Measurements from ENCODE around the gene ZIM2.

ZIM2 gene

DNA sequence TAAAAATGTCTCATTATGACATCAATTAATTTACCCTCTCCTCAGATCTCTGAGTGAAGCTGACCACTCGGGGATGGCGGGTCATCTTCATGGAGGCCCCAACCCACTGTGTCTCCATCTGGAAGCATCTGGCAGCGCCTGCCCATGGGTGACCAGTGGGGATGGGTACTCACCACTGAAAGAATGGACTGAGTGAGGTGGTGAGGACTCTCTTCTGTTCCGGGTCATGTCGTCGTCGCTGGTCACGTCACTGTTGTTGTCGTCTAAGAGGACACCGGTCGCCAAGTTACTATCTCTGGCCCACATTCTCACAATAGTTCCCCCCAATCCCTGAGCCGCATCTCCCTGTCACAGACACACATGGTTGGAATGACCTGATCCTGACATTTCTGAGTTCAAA is 17.1 kb downstream of the ZIM2 start:
- TF ChIP-seq CTCF (IDR thresholded peaks at IDR 0.05; ENCODE audit: low read depth, low read length) = no peak
- no peak for DNase-seq (ENCODE audit: low read depth in 2 of 2)
- H3K4me3 ChIP-seq (replicated peaks in 1 of 2; ENCODE audit: low read depth in 2 of 2, low read length in 2 of 2) = no peak overlapping the region

GRCh38 chr19:56822755-56823154 is 17.8 kb downstream of the ZIM2 start:
- no peak overlapping the region for H3K4me3 ChIP-seq (replicated peaks in 1 of 2; ENCODE audit: low read depth in 2 of 2, low read length in 2 of 2)
- no peak for DNase-seq (ENCODE audit: low read depth in 2 of 2)
- no peak for TF ChIP-seq CTCF (IDR thresholded peaks at IDR 0.05; ENCODE audit: low read depth, low read length)

DNA sequence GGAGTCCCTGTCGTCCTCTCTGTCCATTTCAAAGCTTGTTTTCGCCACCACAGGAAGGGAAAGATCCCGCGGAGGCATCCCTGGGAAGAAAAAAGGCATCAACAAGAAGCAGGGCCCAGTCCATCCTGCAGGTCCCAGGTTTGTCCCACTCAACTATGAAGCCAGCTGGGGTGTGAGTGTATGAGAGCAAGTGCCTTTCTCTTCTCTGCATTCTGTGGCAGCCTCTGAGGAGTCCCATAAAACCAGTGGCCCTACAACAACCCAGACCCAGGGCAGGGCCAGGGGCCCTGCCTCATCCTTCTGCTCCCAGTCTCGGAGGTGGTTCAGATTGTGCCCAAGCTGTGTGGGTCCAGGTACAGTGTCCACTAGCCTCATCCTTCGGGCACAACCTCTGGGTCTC is 18.9 kb downstream of the ZIM2 start:
- no peak for DNase-seq (ENCODE audit: low read depth in 2 of 2)
- TF ChIP-seq CTCF (IDR thresholded peaks at IDR 0.05; ENCODE audit: low read depth, low read length) = no peak
- no peak overlapping the region for H3K4me3 ChIP-seq (replicated peaks in 1 of 2; ENCODE audit: low read depth in 2 of 2, low read length in 2 of 2)

DNA sequence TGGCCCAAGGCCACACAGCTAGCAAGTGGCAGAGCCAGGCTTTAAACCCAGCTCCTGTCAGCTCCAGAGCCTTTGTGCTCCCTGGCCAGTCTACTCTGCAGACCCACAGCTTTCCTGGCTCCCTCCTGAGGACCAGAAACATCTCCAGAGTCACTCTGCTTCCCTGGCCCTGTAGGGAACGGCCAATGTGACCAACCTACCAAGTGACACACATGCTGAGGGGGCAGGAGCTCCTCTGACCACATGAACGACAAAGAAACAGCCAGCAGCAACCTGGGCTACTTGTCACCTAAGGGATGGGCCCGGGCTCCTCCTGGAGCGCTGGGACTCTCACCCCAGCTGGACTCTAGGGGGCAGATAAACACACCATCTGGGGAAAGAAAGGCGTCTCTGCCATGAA is 19.3 kb downstream of the ZIM2 start:
- TF ChIP-seq CTCF (IDR thresholded peaks at IDR 0.05; ENCODE audit: low read depth, low read length) = no peak
- no peak overlapping the region for H3K4me3 ChIP-seq (replicated peaks in 1 of 2; ENCODE audit: low read depth in 2 of 2, low read length in 2 of 2)
- no peak for DNase-seq (ENCODE audit: low read depth in 2 of 2)

- TF ChIP-seq CTCF (IDR thresholded peaks at IDR 0.05; ENCODE audit: low read depth, low read length) = no peak
- no peak for DNase-seq (ENCODE audit: low read depth in 2 of 2)
- H3K4me3 ChIP-seq (replicated peaks in 1 of 2; ENCODE audit: low read depth in 2 of 2, low read length in 2 of 2) = no peak overlapping the region
Observed at GRCh38 chr19:56819166-56819565, 21.4 kb downstream of the ZIM2 start.

- no peak for DNase-seq (ENCODE audit: low read depth in 2 of 2)
- no peak overlapping the region for H3K4me3 ChIP-seq (replicated peaks in 1 of 2; ENCODE audit: low read depth in 2 of 2, low read length in 2 of 2)
- TF ChIP-seq CTCF (IDR thresholded peaks at IDR 0.05; ENCODE audit: low read depth, low read length) = no peak
Observed at GRCh38 chr19:56814656-56815055, 25.9 kb downstream of the ZIM2 start.

- no peak for TF ChIP-seq CTCF (IDR thresholded peaks at IDR 0.05; ENCODE audit: low read depth, low read length)
- no peak for DNase-seq (ENCODE audit: low read depth in 2 of 2)
- no peak overlapping the region for H3K4me3 ChIP-seq (replicated peaks in 1 of 2; ENCODE audit: low read depth in 2 of 2, low read length in 2 of 2)
Observed at GRCh38 chr19:56813531-56813930, 27.0 kb downstream of the ZIM2 start.

Measured in cardiac fibroblast (primary cell).